GM18909 (cell line): ENCODE data around the gene DEDD2.

Experiments used
- ATAC-seq: cut with Tn5 transposase; IDR thresholded peaks from one replicate; pipeline ENCODE4 v1.9.1; 2021; ENCODE audit warnings: mild to moderate bottlenecking; ENCODE audit not compliant: unreplicated experiment, poor library complexity

Gene DEDD2

DNA sequence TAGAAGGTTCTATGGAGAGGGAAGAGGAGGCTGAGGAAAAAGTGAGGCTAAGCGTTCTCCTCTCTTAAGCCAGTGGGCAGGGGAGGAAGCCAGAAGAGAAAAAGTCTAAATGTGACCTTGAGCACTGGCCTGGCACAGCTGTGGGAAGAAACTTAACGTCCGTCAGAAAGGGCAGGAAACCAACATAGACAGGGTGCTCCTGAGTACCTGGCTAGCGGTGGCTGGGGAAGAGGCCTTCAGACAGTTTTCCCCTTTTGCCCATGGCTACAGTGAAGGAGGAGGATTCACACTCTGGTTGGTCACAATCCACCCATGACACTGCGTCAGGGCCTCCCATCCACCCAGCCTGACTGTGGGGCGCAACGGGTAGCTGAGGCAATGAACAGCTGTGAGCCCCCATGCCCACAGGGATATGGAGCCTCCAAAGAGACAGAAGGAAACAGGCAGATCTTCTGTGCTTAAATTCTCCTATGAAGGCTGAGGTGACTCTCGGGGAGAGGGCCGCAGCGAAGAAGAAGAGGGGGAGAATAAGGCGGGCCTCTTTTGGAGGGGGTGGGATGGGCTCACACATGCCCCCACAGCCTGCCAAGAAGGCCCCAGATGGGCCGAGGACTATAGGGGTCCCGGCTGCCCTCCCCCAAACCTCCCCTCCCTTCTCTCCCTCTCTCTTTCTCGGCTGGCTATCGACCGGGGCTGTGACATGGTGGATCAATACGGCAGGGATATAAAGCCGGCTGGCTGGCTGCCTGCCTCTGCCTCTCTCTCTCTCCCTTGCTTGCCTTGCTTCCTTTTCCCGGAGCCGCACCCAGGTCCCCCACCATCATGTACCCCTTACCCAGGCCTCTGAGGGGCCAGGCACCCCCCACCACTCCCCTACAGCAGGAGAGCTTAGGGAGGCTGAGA is 65.4 kb downstream of the DEDD2 start:
- ATAC-seq, result no peak

- ATAC-seq, result no peak
Measured at GRCh38 chr19:42150911-42151361, 66.5 kb downstream of the DEDD2 start.

DNA sequence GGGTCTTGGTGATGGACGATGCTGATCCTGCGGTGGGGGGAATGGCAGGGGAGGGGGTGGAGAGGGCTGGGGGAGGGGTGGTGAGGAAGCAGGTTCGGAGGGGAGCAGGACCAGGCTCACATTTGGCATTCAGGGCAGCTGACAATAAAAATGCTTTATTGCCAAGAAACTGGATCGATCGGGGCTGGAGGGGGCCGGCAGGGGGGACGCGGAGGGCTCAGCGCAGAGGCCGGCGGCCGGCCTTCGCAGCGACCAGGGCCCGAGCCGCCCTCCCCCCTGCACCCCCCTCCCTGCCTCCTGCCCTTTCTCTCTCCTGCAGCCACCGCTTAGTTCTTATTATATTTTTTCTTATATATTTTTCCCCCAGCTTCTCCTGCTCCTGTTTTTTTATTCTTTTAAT is 67.1 kb downstream of the DEDD2 start:
- ATAC-seq, result no peak

- ATAC-seq, result no peak
Measured at GRCh38 chr19:42149447-42150202, 67.9 kb downstream of the DEDD2 start.
